Aorta (tissue), 5 donors: ENCODE measurements around the gene TEAD1. TPM values are rescaled to one million over a fixed set of nuclear protein-coding genes. Genes with fewer than 3 reads are reported as not detected.

ENCODE experiments used
- ATAC-seq: fragments of 200-7000 bp; cut with Tn5 transposase; one replicate; pipeline ENCODE4 v1.9.1; 2022; ENCODE audit warnings: moderate library complexity; ENCODE audit not compliant: low FRiP score
- DNase-seq, 2 donors: peaks; one replicate each; pipeline ENCODE4 v3.0.0-alpha.2; 2020
- H3K27ac ChIP-seq, 2 donors: one replicate each; pipeline ENCODE4 v1.5.1; 2013; ENCODE audit warnings: low read length in 2 of 2, mild to moderate bottlenecking in 2 of 2, moderate library complexity in 2 of 2, control low read depth in 1 of 2, inconsistent platforms in 1 of 2, low read depth in 1 of 2
- H3K27me3 ChIP-seq, 2 donors: one replicate each; pipeline ENCODE4 v1.6.1; 2013; ENCODE audit warnings: control low read depth in 1 of 2, low read length in 1 of 2, mild to moderate bottlenecking in 1 of 2, moderate library complexity in 1 of 2; ENCODE audit not compliant: insufficient read depth in 2 of 2, control insufficient read depth in 1 of 2
- H3K36me3 ChIP-seq, 2 donors: one replicate each; pipeline ENCODE4 v1.6.1; 2013; ENCODE audit warnings: control low read depth in 1 of 2, low read length in 1 of 2, mild to moderate bottlenecking in 1 of 2; ENCODE audit not compliant: insufficient read depth in 2 of 2, control insufficient read depth in 1 of 2
- H3K4me1 ChIP-seq, 2 donors: one replicate each; pipeline ENCODE4 v1.6.1; 2013; ENCODE audit warnings: low read length in 2 of 2, control low read depth in 1 of 2, mild to moderate bottlenecking in 1 of 2, moderate library complexity in 1 of 2; ENCODE audit not compliant: insufficient read depth in 2 of 2, control insufficient read depth in 1 of 2
- H3K4me3 ChIP-seq, 2 donors: one replicate each; pipeline ENCODE4 v1.5.1; 2013; ENCODE audit warnings: low read length in 2 of 2, control low read depth in 1 of 2, mild to moderate bottlenecking in 1 of 2
- H3K9me3 ChIP-seq: one replicate; pipeline ENCODE4 v1.6.1; 2013; ENCODE audit warnings: mild to moderate bottlenecking, low read length; ENCODE audit not compliant: control insufficient read depth
- WGBS, 2 donors: extraction: QIAGEN DNeasy Blood & Tissue Kit; methylation state at CpG; one replicate each; pipeline ENCODE4 v1.1.7; 2013; 5-methylcytosine and 5-hydroxymethylcytosine counted together
- intact Hi-C, 2 donors: fragments of 100-400 bp; cut with DNase I; formaldehyde crosslinking; loops; one replicate each; pipeline versions ENCODE4 v1.14.2 to v1.15.0; 2022
- polyA plus RNA-seq, 2 donors: library from polyadenylated mRNA; stranded (reverse); fragments of 200-250 nt; gene quantifications; one replicate each; pipeline ENCODE4 v1.2.3, GENCODE V29; 2013
- total RNA-seq, 2 donors: library from RNA; stranded (reverse); fragmentation: NEBNext Ultra II Directional; extraction: Animal tissue kit (Norgen Biotek cat#: 25700); gene quantifications; one replicate each; pipeline ENCODE4 v1.2.1, GENCODE V29; 2021
- donor health status: healthy with polysubstance abuse.
- donor health status: Bipolar disorder and iron deficiency.
- donor health status: DM: no; HTN: no; CAD: no.
- donor health status: DM: no; HTN: no; CAD: no.
- donor health status: DM: yes; HTN: yes; CAD: no.

Gene TEAD1
- total and polyA plus RNA-seq, 4 donors = 10.8 to 64.9 (median 34.3) TPM

DNA sequence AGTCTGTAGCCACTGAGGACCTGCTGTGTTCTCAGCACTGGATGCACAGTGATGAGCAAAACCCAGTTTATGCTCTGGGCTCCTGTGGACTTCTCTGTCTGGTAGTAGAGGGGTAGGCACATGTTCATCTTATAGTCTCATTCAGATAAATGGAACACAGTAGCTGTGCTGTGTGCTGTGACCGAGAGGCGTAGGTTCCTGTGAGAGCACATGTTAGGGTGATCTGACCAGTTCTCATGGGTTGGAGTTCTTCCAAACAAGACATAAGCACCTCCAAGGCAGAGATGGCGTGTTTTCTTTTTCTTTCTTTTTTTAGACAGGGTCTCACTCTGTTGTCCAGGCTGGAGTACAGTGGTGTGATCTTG is 180.1 kb downstream of the TEAD1 start:
- DNase-seq = no peak
- Histone ChIP-seq H3K9me3 (no peaks in the 10 kb centered on the region), H3K4me1 (no peaks in the 10 kb centered on the region), H3K27me3 (no peaks in the 10 kb centered on the region), H3K27ac (no peak overlapping the region), H3K4me3 (no peak overlapping the region), H3K36me3 (no peaks in the 10 kb centered on the region)
- intact Hi-C loops = no loop called here
- WGBS, 2 donors = 61% methylated on average over 3 of the region's 3 CpGs
- no peak for ATAC-seq

DNA sequence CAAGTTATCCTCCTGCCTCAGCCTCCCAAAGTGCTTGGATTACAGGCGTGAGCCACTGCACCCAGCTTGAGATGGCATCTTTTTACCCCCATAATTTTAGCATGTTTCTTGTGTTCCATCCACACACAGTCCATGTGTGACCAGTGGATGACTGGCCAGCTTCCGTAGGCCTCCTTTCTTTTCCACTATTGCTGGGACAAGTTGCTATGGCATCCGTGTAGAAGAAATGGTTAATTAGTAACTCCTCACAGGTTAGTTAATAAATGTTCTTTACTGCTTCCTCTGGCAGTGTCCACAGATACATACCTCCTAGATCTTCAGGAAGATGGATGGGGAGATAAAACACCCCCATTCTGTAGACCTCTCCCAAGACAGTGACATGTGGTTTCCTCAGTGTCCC is 180.6 kb downstream of the TEAD1 start:
- no peaks in the 10 kb centered on the region for H3K4me1 ChIP-seq
- no peaks in the 10 kb centered on the region for H3K27me3 ChIP-seq
- H3K27ac ChIP-seq = no peak overlapping the region
- ATAC-seq (no peak), DNase-seq (no peak)
- intact Hi-C loops = no loop called here
- H3K36me3 ChIP-seq = no peaks in the 10 kb centered on the region
- WGBS, 2 donors = 91 to 94% methylated on average over 3 of the region's 3 CpGs
- no peak overlapping the region for H3K4me3 ChIP-seq
- no peaks in the 10 kb centered on the region for H3K9me3 ChIP-seq

DNA sequence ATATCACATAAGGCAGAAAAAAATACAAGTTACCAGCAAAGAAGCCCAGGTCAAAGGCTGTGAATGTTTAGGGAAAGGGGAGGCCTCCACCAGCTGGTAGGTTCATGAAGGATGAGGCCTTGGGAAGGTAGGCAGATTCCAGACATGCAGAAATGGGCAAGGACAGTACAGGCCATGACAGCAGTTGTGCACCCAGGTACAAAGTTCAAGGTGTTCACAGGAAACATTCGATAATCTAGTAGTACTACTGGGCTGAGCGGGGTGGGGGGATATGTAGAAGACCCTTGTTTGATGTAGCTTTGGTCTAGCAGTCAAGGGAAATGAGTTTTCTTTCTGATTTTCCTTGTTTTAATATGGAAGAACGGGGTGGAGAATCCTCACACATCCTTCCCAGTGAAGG is 182.1 kb downstream of the TEAD1 start:
- 82 to 100% methylated on average over 3 of the region's 3 CpGs for WGBS, 2 donors
- H3K27me3 ChIP-seq = no peaks in the 10 kb centered on the region

DNA sequence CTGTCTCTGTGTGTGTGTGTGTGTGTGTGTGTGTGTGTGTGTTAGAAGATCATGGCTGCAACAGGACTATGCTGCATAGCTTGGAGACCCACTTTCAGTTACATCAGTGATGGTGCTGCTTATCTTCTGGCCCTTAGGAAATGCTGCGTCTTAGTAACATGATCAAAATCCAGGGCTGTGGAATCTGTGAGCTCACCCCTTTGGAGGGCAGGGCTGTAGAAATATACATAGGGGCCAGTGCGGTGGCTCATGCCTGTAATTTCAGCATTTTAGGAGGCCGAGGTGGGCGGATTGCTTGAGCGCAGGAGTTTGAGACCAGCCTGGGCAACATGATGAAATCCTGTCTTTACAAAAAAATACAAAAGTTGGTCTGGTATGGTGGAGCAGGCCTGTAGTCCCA is 183.4 kb downstream of the TEAD1 start:
- DNase-seq = no peak
- Histone ChIP-seq H3K4me3 (no peak overlapping the region), H3K27ac (no peak overlapping the region), H3K4me1 (peaks cover 0 to 6% of the 10 kb centered on the region in 2 donors), H3K9me3 (no peaks in the 10 kb centered on the region), H3K36me3 (no peaks in the 10 kb centered on the region), H3K27me3 (no peaks in the 10 kb centered on the region)
- intact Hi-C loops = no loop called here
- 94 to 97% methylated on average over 5 of the region's 5 CpGs for WGBS, 2 donors
- ATAC-seq = no peak

More for the DNA sequence above, 182.1 kb downstream of the TEAD1 start:
- DNase-seq = no peak
- no peaks in the 10 kb centered on the region for H3K9me3 ChIP-seq
- ATAC-seq = no peak
- intact Hi-C loops = no loop called here
- H3K4me1 ChIP-seq = peaks cover 0 to 2% of the 10 kb centered on the region in 2 donors
- no peaks in the 10 kb centered on the region for H3K36me3 ChIP-seq
- no peak overlapping the region for H3K27ac ChIP-seq
- H3K4me3 ChIP-seq = no peak overlapping the region

DNA sequence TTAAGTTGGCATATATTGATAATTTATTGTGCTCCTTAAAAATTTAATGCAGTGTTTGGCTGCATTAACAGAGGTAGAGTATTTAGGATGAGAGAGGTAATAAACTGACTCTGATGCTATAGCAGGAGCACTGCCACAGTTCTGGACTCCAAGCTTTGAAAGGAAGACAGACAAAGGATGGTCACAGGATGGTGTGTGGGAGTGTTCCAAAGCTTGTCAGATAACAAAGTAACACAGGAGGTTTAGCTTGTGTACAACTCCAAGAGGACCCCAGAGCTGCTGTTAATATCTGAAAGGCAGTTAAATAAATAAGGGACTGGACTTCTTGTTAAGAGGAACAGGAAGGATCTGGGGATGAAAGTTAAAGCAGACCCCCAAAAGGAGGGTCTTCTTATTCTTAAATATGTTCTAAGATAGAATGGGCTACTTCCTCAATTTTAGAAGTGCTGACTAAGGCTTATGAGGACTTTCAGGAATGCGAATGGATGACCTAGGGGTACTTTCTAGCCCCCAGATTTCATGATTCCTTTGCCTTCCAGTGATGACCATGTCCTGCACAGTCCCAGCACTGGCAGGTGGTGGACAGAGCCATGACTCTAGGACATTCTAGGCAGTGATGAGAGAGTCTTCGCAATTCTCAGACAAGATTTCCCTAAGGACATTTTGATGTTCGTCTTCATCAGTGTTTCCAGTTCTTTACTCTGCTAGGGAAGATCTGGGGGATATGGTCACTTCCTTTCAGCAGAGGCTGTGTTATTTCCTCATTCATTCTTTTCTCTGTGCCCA is 185.8 kb downstream of the TEAD1 start:
- WGBS, 2 donors = 97% methylated on average over 3 of the region's 3 CpGs
- Histone ChIP-seq H3K36me3 (no peaks in the 10 kb centered on the region), H3K9me3 (no peaks in the 10 kb centered on the region), H3K27me3 (no peaks in the 10 kb centered on the region), H3K4me3 (no peak overlapping the region), H3K27ac (no peak overlapping the region), H3K4me1 (peaks cover 0 to 6% of the 10 kb centered on the region in 2 donors)
- ATAC-seq = no peak
- no peak for DNase-seq
- intact Hi-C loops = no loop called here

DNA sequence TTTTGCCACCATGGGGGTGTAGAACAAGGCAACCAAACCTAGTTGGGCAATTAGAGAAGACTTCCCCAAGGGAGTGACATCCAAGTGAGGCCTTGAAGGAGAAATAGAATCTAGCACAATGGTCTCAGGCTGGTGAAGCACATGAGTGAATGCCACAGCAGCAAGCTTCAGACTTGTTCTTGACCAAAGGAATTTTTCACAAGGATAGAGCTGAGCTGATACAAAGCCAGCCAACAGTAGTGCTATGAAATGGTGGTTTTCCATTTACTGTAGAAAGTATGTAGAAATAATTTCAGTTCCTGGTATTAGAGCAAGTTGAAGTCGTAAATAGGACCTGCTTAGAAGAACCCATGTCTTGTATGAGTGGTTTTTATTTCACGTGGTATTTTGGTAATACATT is 186.6 kb downstream of the TEAD1 start:
- Histone ChIP-seq H3K36me3 (no peaks in the 10 kb centered on the region), H3K9me3 (no peaks in the 10 kb centered on the region), H3K27me3 (no peaks in the 10 kb centered on the region), H3K4me3 (no peak overlapping the region), H3K27ac (no peak overlapping the region), H3K4me1 (peaks cover 0 to 6% of the 10 kb centered on the region in 2 donors)
- WGBS, 2 donors = 79 to 86% methylated on average over 2 of the region's 2 CpGs
- ATAC-seq (no peak), DNase-seq (no peak)
- intact Hi-C loops = no loop called here

DNA sequence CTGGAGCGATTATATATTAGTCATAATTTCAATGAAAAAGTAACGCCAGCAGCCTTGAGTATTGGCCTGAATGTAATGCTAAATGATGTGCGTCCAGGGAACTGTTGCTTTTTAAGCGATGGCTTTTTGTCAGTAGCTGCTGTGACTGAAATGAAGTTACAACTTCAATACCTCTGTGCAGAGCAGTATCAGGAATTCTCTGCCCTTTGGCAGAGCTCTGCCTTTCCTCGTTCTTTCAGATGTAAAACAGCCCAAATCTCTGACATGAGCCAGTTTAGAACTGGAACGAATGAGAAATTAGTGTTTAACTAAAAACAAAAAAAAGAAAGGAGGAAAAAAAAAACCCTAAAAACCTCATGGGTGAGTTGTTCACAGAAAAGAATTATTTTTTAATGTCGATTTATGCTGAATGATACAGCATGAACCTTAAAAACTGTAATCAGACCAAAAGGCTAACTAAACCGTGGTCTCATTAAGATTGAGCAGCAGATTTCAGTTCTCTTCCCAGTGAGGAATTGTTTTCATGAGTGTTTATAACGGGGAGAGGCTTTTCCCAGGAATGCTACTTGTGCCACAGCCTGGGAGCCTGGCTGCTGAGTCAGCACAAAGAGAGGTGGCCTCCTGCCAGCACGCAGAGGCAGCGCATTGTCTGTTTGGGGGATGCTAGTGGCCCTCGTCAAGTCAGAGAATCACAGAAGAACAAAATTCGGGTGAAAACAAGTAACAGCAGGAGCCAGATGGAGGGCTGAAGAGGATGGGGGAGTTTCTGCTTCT is 188.7 kb downstream of the TEAD1 start:
- intact Hi-C loops = no loop called here
- Histone ChIP-seq H3K36me3 (no peaks in the 10 kb centered on the region), H3K27ac (no peak overlapping the region), H3K4me3 (no peak overlapping the region), H3K4me1 (peaks cover 2 to 6% of the 10 kb centered on the region in 2 donors), H3K9me3 (no peaks in the 10 kb centered on the region), H3K27me3 (no peaks in the 10 kb centered on the region)
- peak in 1 of 2 donors; percentile 81 for DNase-seq
- no peak for ATAC-seq
- WGBS, 2 donors = 12 to 18% methylated on average over 13 of the region's 13 CpGs

DNA sequence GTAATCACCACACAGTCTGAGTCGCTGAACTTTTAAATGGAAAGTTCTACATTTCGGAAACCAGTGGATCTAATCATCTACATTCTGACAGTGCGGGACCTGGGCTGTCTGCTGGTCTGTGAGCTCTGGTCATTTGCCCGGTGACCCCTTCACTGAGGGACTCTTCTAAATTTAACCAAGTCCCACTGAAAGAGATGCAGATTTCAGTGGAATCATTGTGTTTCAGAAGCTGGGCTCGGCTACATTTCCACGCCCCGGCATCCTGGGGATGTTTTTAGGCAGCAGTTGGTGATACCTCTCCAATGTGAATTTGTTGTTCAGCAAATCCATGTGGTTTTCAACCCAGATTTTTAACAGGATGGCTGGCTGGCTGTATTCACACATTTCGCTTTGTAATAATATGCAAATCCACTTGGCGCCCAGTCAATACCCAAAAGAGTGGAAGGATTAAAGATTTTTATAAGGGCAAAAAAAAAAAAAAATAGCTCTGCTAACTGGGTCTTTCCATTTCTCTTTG is 189.4 kb downstream of the TEAD1 start:
- H3K4me3 ChIP-seq = no peak overlapping the region
- no peak overlapping the region for H3K27ac ChIP-seq
- intact Hi-C loops = no loop called here
- peaks cover 2 to 6% of the 10 kb centered on the region in 2 donors for H3K4me1 ChIP-seq
- no peaks in the 10 kb centered on the region for H3K9me3 ChIP-seq
- 82 to 85% methylated on average over 9 of the region's 9 CpGs for WGBS, 2 donors
- ATAC-seq (no peak), DNase-seq (no peak)
- H3K36me3 ChIP-seq = no peaks in the 10 kb centered on the region
- H3K27me3 ChIP-seq = no peaks in the 10 kb centered on the region
